ENCODE results near the gene FERMT2.

Gene FERMT2

GRCh38 chr14:52895000-52895399, 55.9 kb downstream of the FERMT2 start:
- TF ChIP-seq CTCF (IDR thresholded peaks at IDR 0.05; ENCODE audit: low read depth, low read length) = no peak
- peak in 1 of 2 donors; percentile 42 for DNase-seq (ENCODE audit: low read depth in 2 of 2)
- H3K4me3 ChIP-seq (replicated peaks in 1 of 2; ENCODE audit: low read depth in 2 of 2, low read length in 2 of 2) = no peak overlapping the region

GRCh38 chr14:52891800-52892199, 59.0 kb downstream of the FERMT2 start:
- no peak for TF ChIP-seq CTCF (IDR thresholded peaks at IDR 0.05; ENCODE audit: low read depth, low read length)
- peak in 1 of 2 donors; percentile 26 for DNase-seq (ENCODE audit: low read depth in 2 of 2)
- no peak overlapping the region for H3K4me3 ChIP-seq (replicated peaks in 1 of 2; ENCODE audit: low read depth in 2 of 2, low read length in 2 of 2)

- no peak overlapping the region for H3K4me3 ChIP-seq (replicated peaks in 1 of 2; ENCODE audit: low read depth in 2 of 2, low read length in 2 of 2)
- no peak for TF ChIP-seq CTCF (IDR thresholded peaks at IDR 0.05; ENCODE audit: low read depth, low read length)
- DNase-seq (ENCODE audit: low read depth in 2 of 2) = no peak
These were observed 61.7 kb downstream of the FERMT2 start for GRCh38 chr14:52888839-52889838.

- DNase-seq (ENCODE audit: low read depth in 2 of 2) = no peak
- no peak overlapping the region for H3K4me3 ChIP-seq (replicated peaks in 1 of 2; ENCODE audit: low read depth in 2 of 2, low read length in 2 of 2)
- no peak for TF ChIP-seq CTCF (IDR thresholded peaks at IDR 0.05; ENCODE audit: low read depth, low read length)
These were observed 62.7 kb downstream of the FERMT2 start for GRCh38 chr14:52888159-52888558.

GRCh38 chr14:52885230-52885629, 65.6 kb downstream of the FERMT2 start:
- TF ChIP-seq CTCF (IDR thresholded peaks at IDR 0.05; ENCODE audit: low read depth, low read length) = no peak
- DNase-seq (ENCODE audit: low read depth in 2 of 2) = peak; percentile 71 to 72

GRCh38 chr14:52883658-52884057, 67.2 kb downstream of the FERMT2 start:
- no peak for TF ChIP-seq CTCF (IDR thresholded peaks at IDR 0.05; ENCODE audit: low read depth, low read length)
- no peak for DNase-seq (ENCODE audit: low read depth in 2 of 2)
- H3K4me3 ChIP-seq (replicated peaks in 1 of 2; ENCODE audit: low read depth in 2 of 2, low read length in 2 of 2) = no peak overlapping the region

More at GRCh38 chr14:52885230-52885629, 65.6 kb downstream of the FERMT2 start:
- H3K4me3 ChIP-seq (replicated peaks in 1 of 2; ENCODE audit: low read depth in 2 of 2, low read length in 2 of 2) = no peak overlapping the region
